Mesodermal cell (in vitro differentiated cells): ENCODE results near the gene CPNE2.

ENCODE experiments used
- H3K27ac ChIP-seq: 2 replicates; pipeline ENCODE4 v1.7.0; 2013; ENCODE audit warnings: mild to moderate bottlenecking, low read depth, low read length, moderate library complexity; ENCODE audit not compliant: severe bottlenecking
- H3K36me3 ChIP-seq: 2 replicates; pipeline ENCODE4 v1.7.1; 2013; ENCODE audit warnings: mild to moderate bottlenecking, low read length, moderate library complexity; ENCODE audit not compliant: control insufficient read depth, insufficient read depth
- H3K4me1 ChIP-seq: one replicate; pipeline ENCODE4 v1.7.1; 2013; ENCODE audit warnings: mild to moderate bottlenecking, low read length; ENCODE audit not compliant: insufficient read depth, control insufficient read depth, poor library complexity, severe bottlenecking
- H3K4me3 ChIP-seq: 2 replicates; pipeline ENCODE4 v1.7.0; 2013; ENCODE audit warnings: low read length, control low read depth, mild to moderate bottlenecking; ENCODE audit not compliant: insufficient read depth, poor library complexity, severe bottlenecking; ENCODE audit errors: extremely low read depth
- H3K9me3 ChIP-seq: 2 replicates; pipeline ENCODE4 v1.7.1; 2013; ENCODE audit warnings: mild to moderate bottlenecking, low read length, moderate library complexity; ENCODE audit not compliant: control insufficient read depth
- WGBS, 2 experiments: methylation state at CpG; one replicate each; pipeline ENCODE4 v1.1.5; 2013; ENCODE audit warnings: missing lambda C conversion rate in 2 of 2; ENCODE audit not compliant: insufficient coverage in 2 of 2; 5-methylcytosine and 5-hydroxymethylcytosine counted together

The CPNE2 gene

GRCh38 chr16:57125969-57126368 lies 33.6 kb downstream of the CPNE2 start:
- peaks cover 49% of the 10 kb centered on the region for H3K36me3 ChIP-seq
- WGBS, 2 experiments, result 88 to 100% methylated on average over 1 to 2 of the region's 4 CpGs

DNA sequence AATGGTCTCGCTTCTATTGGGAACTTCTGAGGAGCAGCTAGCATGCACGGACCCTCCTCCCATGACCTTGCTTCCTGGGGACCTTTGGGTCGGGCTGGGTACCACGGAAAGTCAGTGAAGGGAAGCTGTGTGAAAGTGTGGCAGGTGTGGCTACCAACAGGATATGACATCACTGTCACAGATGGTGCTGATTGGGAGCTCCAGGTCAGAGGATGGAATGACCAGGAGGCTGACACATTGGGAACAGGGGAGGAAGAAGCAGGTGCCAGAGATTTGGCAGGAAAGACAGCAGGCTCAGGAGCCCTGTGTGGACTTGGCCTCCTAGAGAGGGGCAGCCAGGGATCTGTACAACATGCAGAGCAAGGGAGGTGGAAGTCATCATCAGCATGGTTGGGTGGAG lies 34.0 kb downstream of the CPNE2 start:
- peaks cover 48% of the 10 kb centered on the region for H3K36me3 ChIP-seq
- no peak overlapping the region for H3K27ac ChIP-seq
- H3K9me3 ChIP-seq, result no peaks in the 10 kb centered on the region
- 88 to 100% methylated on average over 1 to 4 of the region's 4 CpGs for WGBS, 2 experiments
- H3K4me3 ChIP-seq, result no peak overlapping the region
- H3K4me1 ChIP-seq, result no peaks in the 10 kb centered on the region

More at GRCh38 chr16:57125969-57126368, 33.6 kb downstream of the CPNE2 start:
- Histone ChIP-seq H3K4me3 (no peak overlapping the region), H3K27ac (no peak overlapping the region), H3K9me3 (no peaks in the 10 kb centered on the region), H3K4me1 (no peaks in the 10 kb centered on the region)

DNA sequence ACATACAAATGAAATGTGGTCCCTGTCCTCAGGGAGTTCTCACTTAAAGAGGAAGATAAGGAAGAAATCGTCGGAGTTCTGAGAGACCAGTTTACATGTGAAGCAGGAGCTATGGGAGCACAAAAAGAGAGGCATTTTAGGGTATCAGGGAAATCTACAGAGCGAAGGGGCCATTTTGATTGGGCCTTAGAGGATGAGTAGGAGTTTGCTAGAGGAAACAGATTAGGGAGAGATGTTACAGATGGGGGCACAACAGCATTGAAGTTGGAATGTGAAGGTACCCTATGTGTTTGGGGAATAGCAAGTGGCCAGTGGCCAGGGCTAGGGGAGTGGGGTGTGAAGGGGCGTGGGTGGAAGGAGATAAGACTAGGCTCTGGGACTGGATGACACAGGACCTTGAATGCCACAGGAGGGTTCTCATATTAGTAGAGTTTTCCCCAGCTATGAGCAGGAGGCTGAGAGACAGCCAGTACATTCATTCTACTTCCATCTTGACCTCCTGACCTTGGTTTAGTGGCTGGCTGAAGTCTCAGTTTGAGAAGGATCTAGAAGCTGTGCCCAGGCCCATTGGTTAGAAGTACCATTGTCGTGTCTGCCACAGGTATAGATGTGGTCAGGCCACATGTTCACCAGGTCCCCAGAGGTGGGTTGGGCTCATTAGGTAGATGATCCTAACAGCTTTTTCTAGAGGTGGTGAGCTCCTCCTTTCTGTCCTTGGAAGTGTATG lies 34.8 kb downstream of the CPNE2 start:
- no peak overlapping the region for H3K27ac ChIP-seq
- no peaks in the 10 kb centered on the region for H3K9me3 ChIP-seq
- 89 to 94% methylated on average over 4 to 5 of the region's 5 CpGs for WGBS, 2 experiments
- H3K36me3 ChIP-seq, result peaks cover 40% of the 10 kb centered on the region
- H3K4me3 ChIP-seq, result no peak overlapping the region
- H3K4me1 ChIP-seq, result no peaks in the 10 kb centered on the region

DNA sequence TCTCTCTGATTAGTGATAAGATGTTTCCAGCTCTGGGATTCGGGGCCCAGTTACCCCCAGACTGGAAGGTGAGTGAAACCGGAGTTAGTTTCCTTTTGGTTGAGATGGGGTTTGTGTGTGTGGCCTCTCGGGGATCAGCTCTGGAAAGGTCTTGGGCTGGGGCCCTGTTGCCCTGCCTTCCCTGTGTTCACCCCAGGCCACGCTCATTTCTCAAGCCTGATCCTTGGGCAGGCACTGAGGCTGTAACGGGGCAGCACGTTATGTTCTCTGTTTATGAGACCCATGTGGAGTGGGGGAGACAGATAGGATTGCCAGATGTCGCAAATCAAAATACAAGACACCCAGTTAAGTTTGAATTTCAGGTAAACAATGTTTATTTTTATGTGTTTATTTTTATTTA lies 35.5 kb downstream of the CPNE2 start:
- H3K36me3 ChIP-seq, result peaks cover 35% of the 10 kb centered on the region
- H3K4me3 ChIP-seq, result no peak overlapping the region
- no peak overlapping the region for H3K27ac ChIP-seq
- H3K9me3 ChIP-seq, result no peaks in the 10 kb centered on the region
- H3K4me1 ChIP-seq, result no peaks in the 10 kb centered on the region
- WGBS, 2 experiments, result 100% methylated on average over 1 to 2 of the region's 7 CpGs

GRCh38 chr16:57128771-57129389 lies 36.5 kb downstream of the CPNE2 start:
- 94 to 95% methylated on average over 9 to 10 of the region's 11 CpGs for WGBS, 2 experiments
- Histone ChIP-seq H3K4me3 (no peak overlapping the region), H3K36me3 (peaks cover 30% of the 10 kb centered on the region)

GRCh38 chr16:57130950-57131321 lies 38.6 kb downstream of the CPNE2 start:
- Histone ChIP-seq H3K4me3 (no peak overlapping the region), H3K4me1 (no peaks in the 10 kb centered on the region), H3K27ac (no peak overlapping the region), H3K9me3 (no peaks in the 10 kb centered on the region), H3K36me3 (peaks cover 24% of the 10 kb centered on the region)
- 95 to 96% methylated on average over 6 of the region's 6 CpGs for WGBS, 2 experiments

More at GRCh38 chr16:57128771-57129389, 36.5 kb downstream of the CPNE2 start:
- Histone ChIP-seq H3K4me1 (no peaks in the 10 kb centered on the region), H3K9me3 (no peaks in the 10 kb centered on the region), H3K27ac (no peak overlapping the region)

DNA sequence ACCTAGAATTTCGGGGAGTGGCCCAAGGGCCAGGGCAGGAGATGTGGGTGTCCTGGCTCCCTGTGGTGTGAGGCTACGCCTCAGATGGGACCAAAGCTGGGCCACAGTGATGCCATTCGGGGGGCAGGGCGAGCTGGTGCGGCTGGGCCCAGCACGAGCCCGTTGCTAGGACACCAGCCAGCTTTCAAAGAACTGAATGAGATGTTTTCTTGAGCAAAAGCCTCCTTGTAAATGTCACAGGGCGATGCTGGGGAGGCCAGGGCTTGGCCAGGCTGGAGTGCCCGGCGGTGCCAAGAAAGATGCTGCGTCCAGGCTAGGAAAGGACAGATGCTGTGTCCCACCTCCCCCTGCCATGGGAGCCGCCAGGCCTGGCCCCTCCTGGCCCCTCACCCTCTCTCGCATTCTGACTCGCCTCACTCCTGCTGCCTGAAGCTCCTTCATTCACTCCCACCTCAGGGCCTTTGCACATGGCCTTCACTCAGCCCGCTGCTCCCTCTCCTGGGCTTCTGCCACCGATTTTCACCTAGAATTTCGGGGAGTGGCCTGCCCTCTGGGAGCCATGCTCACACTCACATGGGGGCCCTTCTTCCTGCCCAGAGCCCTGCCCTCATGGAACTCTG lies 39.1 kb downstream of the CPNE2 start:
- WGBS, 2 experiments, result 89 to 93% methylated on average over 16 of the region's 17 CpGs
- peaks cover 24% of the 10 kb centered on the region for H3K36me3 ChIP-seq
- no peaks in the 10 kb centered on the region for H3K9me3 ChIP-seq
- H3K4me3 ChIP-seq, result no peak overlapping the region
- no peak overlapping the region for H3K27ac ChIP-seq
- H3K4me1 ChIP-seq, result no peaks in the 10 kb centered on the region

DNA sequence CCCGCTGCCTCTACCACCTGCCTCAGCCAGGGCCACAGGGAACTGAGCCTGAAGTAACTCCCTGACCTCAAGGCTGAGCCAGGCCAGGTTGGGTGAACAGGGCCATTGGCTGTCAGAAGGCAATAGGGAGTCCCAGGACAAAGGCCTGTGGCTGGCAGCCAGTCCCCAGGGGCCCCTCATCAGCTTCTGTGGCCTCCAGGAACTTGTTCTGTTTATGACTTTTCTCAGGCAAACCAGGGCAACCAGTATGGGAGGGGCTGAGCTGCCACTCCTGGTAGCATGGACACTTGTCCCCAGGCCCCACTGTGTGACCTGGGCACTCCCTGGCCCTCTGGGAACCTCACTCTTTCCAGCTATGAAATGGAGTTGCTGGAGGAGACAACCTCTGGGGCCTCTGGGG lies 40.1 kb downstream of the CPNE2 start:
- Histone ChIP-seq H3K36me3 (peaks cover 22% of the 10 kb centered on the region), H3K4me1 (no peaks in the 10 kb centered on the region), H3K4me3 (no peak overlapping the region), H3K27ac (no peak overlapping the region), H3K9me3 (no peaks in the 10 kb centered on the region)
- WGBS, 2 experiments, result 100% methylated on average over 1 of the region's 1 CpG; no CpG with 5 or more reads in 1 of the 2 experiments

GRCh38 chr16:57133031-57133430 lies 40.6 kb downstream of the CPNE2 start:
- no peak overlapping the region for H3K4me3 ChIP-seq
- no peak overlapping the region for H3K27ac ChIP-seq
- H3K4me1 ChIP-seq, result no peaks in the 10 kb centered on the region
- H3K9me3 ChIP-seq, result no peaks in the 10 kb centered on the region
- 67 to 100% methylated on average over 2 to 3 of the region's 4 CpGs for WGBS, 2 experiments
- peaks cover 19% of the 10 kb centered on the region for H3K36me3 ChIP-seq

GRCh38 chr16:57133886-57134285 lies 41.5 kb downstream of the CPNE2 start:
- peaks cover 17% of the 10 kb centered on the region for H3K36me3 ChIP-seq
- H3K4me1 ChIP-seq, result no peaks in the 10 kb centered on the region
- H3K4me3 ChIP-seq, result no peak overlapping the region
- H3K9me3 ChIP-seq, result no peaks in the 10 kb centered on the region
- H3K27ac ChIP-seq, result no peak overlapping the region
- 86 to 92% methylated on average over 6 to 8 of the region's 10 CpGs for WGBS, 2 experiments

DNA sequence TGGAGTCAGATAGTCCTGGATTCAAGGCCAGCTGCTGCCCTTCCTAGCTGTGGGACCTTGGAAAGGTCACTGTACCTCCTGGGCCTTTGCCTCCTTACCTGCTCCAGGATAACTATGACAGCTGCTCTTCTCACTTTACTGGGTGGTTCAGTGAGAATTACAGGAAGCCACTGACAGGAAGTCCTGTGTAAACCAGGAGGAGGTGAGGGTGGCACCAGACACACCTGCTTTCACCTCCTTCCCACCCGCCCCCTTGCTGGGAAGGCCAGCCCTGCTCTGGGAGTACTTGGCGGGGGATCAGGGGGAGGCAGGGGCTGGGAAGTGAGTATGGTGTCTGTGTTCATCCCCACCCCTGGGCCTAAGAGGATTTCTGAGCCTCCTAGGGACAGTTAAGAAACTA lies 42.6 kb downstream of the CPNE2 start:
- WGBS, 2 experiments, result no CpG with 5 or more reads among the region's 2 CpGs
- Histone ChIP-seq H3K36me3 (peaks cover 16% of the 10 kb centered on the region), H3K4me1 (peaks cover 10% of the 10 kb centered on the region), H3K27ac (no peak overlapping the region), H3K9me3 (no peaks in the 10 kb centered on the region), H3K4me3 (no peak overlapping the region)
